H1 (cell line): ENCODE measurements around the gene TBKBP1. TPM values are rescaled to one million over a fixed set of nuclear protein-coding genes. Genes with fewer than 3 reads are reported as not detected.

Experiments used
- BCL11A ChIP-seq, 2 experiments: IDR thresholded peaks; one replicate each; pipeline ENCODE4 v1.6.1; 2011; ENCODE audit warnings: low read depth in 2 of 2, low read length in 2 of 2, mild to moderate bottlenecking in 2 of 2
- CTBP2 ChIP-seq: IDR thresholded peaks from 2 replicates; pipeline ENCODE4 v1.7.0; 2011; ENCODE audit warnings: borderline replicate concordance, mild to moderate bottlenecking, moderate library complexity, mixed read lengths, low read length; ENCODE audit not compliant: insufficient read depth, insufficient read length
- KDM5A ChIP-seq: fragments of 200-600 bp; IDR thresholded peaks from 2 replicates; pipeline ENCODE4 v1.7.1; 2012; ENCODE audit warnings: mild to moderate bottlenecking, low read length, inconsistent platforms, mixed read lengths
- POLR2AphosphoS5 ChIP-seq: IDR thresholded peaks from 2 replicates; pipeline ENCODE4 v1.6.1; 2011; ENCODE audit warnings: low read depth, low read length
- RBBP5 ChIP-seq: IDR thresholded peaks from 2 replicates; pipeline ENCODE4 v1.7.1; 2012; ENCODE audit warnings: low read depth, mild to moderate bottlenecking, inconsistent platforms, low read length, moderate library complexity, borderline replicate concordance
- SIRT6 ChIP-seq: IDR thresholded peaks from one replicate; pipeline ENCODE4 v1.7.1; 2012; ENCODE audit warnings: low read length, inconsistent platforms
- SUZ12 ChIP-seq: fragments of 200-600 bp; sonication (generic); IDR thresholded peaks from 2 replicates; pipeline ENCODE4 v1.6.1; 2012; ENCODE audit warnings: mild to moderate bottlenecking, inconsistent platforms, low read length, moderate library complexity, mixed read lengths
- TAF7 ChIP-seq: optimal IDR thresholded peaks from 2 replicates; pipeline ENCODE3; 2011; ENCODE audit warnings: low read depth, mild to moderate bottlenecking, inconsistent platforms, low read length, moderate library complexity, borderline replicate concordance
- TCF12 ChIP-seq: IDR thresholded peaks from 2 replicates; pipeline ENCODE4 v1.6.1; 2011; ENCODE audit warnings: low read depth, mild to moderate bottlenecking, low read length
- polyA plus RNA-seq, 7 experiments: library from polyadenylated mRNA; depleted of rRNA in 3 of 7; stranded (reverse) in 5 of 7; unstranded in 2 of 7; fragments of >200 nt in 5 of 7; fragments of 200-250 nt in 2 of 7; gene quantifications; 1 replicate in 5 of 7; 2 replicates in 1 of 7; 4 replicates in 1 of 7; pipeline versions ENCODE4 v1.2.1 to v1.2.3, GENCODE V29; 2011 to 2013; ENCODE audit warnings: missing spikeins in 2 of 7, mixed read lengths in 2 of 7
- total RNA-seq: library from RNA; stranded (reverse); fragmentation: NEBNext Ultra II Directional; extraction: Animal tissue kit (Norgen Biotek cat#: 25700); gene quantifications from 2 replicates; pipeline ENCODE4 v1.2.1, GENCODE V29; 2021
- TF ChIP-seq, protein P1 (sequence below): fragments of 300-600 bp; sonication (generic); IDR thresholded peaks from 2 replicates; pipeline ENCODE4 v1.7.1; 2012; ENCODE audit warnings: low read length, moderate library complexity, mild to moderate bottlenecking, inconsistent platforms; ENCODE audit not compliant: insufficient replicate concordance

Gene TBKBP1
- total and polyA plus RNA-seq, 2 of the 8 experiments (the other 6 are each of a cell fraction or from before 2014, with no cell fraction given): 6.3 to 15.1 TPM

GRCh38 chr17:47665655-47666054, 28.3 kb upstream of the TBKBP1 start (continued):
- TF ChIP-seq, protein P1, sequence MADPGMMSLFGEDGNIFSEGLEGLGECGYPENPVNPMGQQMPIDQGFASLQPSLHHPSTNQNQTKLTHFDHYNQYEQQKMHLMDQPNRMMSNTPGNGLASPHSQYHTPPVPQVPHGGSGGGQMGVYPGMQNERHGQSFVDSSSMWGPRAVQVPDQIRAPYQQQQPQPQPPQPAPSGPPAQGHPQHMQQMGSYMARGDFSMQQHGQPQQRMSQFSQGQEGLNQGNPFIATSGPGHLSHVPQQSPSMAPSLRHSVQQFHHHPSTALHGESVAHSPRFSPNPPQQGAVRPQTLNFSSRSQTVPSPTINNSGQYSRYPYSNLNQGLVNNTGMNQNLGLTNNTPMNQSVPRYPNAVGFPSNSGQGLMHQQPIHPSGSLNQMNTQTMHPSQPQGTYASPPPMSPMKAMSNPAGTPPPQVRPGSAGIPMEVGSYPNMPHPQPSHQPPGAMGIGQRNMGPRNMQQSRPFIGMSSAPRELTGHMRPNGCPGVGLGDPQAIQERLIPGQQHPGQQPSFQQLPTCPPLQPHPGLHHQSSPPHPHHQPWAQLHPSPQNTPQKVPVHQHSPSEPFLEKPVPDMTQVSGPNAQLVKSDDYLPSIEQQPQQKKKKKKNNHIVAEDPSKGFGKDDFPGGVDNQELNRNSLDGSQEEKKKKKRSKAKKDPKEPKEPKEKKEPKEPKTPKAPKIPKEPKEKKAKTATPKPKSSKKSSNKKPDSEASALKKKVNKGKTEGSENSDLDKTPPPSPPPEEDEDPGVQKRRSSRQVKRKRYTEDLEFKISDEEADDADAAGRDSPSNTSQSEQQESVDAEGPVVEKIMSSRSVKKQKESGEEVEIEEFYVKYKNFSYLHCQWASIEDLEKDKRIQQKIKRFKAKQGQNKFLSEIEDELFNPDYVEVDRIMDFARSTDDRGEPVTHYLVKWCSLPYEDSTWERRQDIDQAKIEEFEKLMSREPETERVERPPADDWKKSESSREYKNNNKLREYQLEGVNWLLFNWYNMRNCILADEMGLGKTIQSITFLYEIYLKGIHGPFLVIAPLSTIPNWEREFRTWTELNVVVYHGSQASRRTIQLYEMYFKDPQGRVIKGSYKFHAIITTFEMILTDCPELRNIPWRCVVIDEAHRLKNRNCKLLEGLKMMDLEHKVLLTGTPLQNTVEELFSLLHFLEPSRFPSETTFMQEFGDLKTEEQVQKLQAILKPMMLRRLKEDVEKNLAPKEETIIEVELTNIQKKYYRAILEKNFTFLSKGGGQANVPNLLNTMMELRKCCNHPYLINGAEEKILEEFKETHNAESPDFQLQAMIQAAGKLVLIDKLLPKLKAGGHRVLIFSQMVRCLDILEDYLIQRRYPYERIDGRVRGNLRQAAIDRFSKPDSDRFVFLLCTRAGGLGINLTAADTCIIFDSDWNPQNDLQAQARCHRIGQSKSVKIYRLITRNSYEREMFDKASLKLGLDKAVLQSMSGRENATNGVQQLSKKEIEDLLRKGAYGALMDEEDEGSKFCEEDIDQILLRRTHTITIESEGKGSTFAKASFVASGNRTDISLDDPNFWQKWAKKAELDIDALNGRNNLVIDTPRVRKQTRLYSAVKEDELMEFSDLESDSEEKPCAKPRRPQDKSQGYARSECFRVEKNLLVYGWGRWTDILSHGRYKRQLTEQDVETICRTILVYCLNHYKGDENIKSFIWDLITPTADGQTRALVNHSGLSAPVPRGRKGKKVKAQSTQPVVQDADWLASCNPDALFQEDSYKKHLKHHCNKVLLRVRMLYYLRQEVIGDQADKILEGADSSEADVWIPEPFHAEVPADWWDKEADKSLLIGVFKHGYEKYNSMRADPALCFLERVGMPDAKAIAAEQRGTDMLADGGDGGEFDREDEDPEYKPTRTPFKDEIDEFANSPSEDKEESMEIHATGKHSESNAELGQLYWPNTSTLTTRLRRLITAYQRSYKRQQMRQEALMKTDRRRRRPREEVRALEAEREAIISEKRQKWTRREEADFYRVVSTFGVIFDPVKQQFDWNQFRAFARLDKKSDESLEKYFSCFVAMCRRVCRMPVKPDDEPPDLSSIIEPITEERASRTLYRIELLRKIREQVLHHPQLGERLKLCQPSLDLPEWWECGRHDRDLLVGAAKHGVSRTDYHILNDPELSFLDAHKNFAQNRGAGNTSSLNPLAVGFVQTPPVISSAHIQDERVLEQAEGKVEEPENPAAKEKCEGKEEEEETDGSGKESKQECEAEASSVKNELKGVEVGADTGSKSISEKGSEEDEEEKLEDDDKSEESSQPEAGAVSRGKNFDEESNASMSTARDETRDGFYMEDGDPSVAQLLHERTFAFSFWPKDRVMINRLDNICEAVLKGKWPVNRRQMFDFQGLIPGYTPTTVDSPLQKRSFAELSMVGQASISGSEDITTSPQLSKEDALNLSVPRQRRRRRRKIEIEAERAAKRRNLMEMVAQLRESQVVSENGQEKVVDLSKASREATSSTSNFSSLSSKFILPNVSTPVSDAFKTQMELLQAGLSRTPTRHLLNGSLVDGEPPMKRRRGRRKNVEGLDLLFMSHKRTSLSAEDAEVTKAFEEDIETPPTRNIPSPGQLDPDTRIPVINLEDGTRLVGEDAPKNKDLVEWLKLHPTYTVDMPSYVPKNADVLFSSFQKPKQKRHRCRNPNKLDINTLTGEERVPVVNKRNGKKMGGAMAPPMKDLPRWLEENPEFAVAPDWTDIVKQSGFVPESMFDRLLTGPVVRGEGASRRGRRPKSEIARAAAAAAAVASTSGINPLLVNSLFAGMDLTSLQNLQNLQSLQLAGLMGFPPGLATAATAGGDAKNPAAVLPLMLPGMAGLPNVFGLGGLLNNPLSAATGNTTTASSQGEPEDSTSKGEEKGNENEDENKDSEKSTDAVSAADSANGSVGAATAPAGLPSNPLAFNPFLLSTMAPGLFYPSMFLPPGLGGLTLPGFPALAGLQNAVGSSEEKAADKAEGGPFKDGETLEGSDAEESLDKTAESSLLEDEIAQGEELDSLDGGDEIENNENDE: no peak
- TF ChIP-seq BCL11A (IDR thresholded peaks at IDR 0.05; ENCODE audit: low read depth in 2 of 2, low read length in 2 of 2): no peak
- no peak for TF ChIP-seq KDM5A
- TF ChIP-seq SUZ12: no peak
- TF ChIP-seq TAF7: no peak
- no peak for TF ChIP-seq POLR2AphosphoS5
- TF ChIP-seq CTBP2: no peak
- no peak for TF ChIP-seq RBBP5
- TF ChIP-seq SIRT6: no peak
- TF ChIP-seq TCF12: no peak
